A673 (cell line): Measurements from ENCODE around the gene SLAMF7.

Experiments
- CTCF ChIP-seq: fragments of 300-800, 200-600 bp; sonication (generic); conservative IDR thresholded peaks from 2 replicates; pipeline ENCODE4 v1.5.1; 2017; ENCODE audit warnings: low read depth, mild to moderate bottlenecking, antibody characterized with exemption, low read length, moderate library complexity, mixed read lengths
- EZH2 ChIP-seq: fragments of 200-600 bp; sonication (generic); IDR thresholded peaks from 2 replicates; pipeline ENCODE4 v1.6.1; 2017; ENCODE audit warnings: borderline replicate concordance, low read depth, mild to moderate bottlenecking, mixed read lengths, antibody characterized with exemption, low read length; ENCODE audit not compliant: poor library complexity, severe bottlenecking

- TF ChIP-seq EZH2 (no peak), CTCF (no peak)
These were observed 37.1 kb downstream of the SLAMF7 start for GRCh38 chr1:160776178-160776577.
